Posterior cingulate gyrus (tissue), 11 donors: ENCODE results near the gene EVC.

Experiments
- DNase-seq, 10 donors: peaks; one replicate each; pipeline versions ENCODE4 v3.0.0 to v3.0.0-alpha.2; 2020 to 2021; ENCODE audit warnings: mixed read lengths in 3 of 10
- intact Hi-C: fragments of 100-400 bp; cut with DNase I; formaldehyde crosslinking; loops from one replicate; pipeline ENCODE4 v1.15.1; 2023

Gene EVC

GRCh38 chr4:5710961-5711478, at the start of gene EVC:
Gene EVC, plus strand, starts transcription at chr4:5711201. Its CDS starts 180 bp downstream, at chr4:5711381.
- intact Hi-C loops = no loop called here
- peak in 4 of 10 donors; percentile 32 to 49 (median 48) for DNase-seq

GRCh38 chr4:5661237-5661636, 49.8 kb upstream of the EVC start:
- DNase-seq = no peak
- intact Hi-C loops = no loop called here

- DNase-seq = no peak
- intact Hi-C loops = no loop called here
Observed at GRCh38 chr4:5662555-5662954, 48.4 kb upstream of the EVC start.

- DNase-seq = no peak
- intact Hi-C loops = no loop called here
Observed at GRCh38 chr4:5664778-5665177, 46.2 kb upstream of the EVC start.

- DNase-seq = no peak
- intact Hi-C loops = no loop called here
Observed at GRCh38 chr4:5666741-5667140, 44.3 kb upstream of the EVC start.

- DNase-seq = no peak
- intact Hi-C loops = no loop called here
Observed at GRCh38 chr4:5676763-5677162, 34.2 kb upstream of the EVC start.

GRCh38 chr4:5678977-5679376, 32.0 kb upstream of the EVC start:
- intact Hi-C loops = no loop called here
- no peak for DNase-seq

GRCh38 chr4:5683566-5683965, 27.4 kb upstream of the EVC start:
- DNase-seq = no peak
- intact Hi-C loops = no loop called here

GRCh38 chr4:5685296-5685695, 25.7 kb upstream of the EVC start:
- intact Hi-C loops = no loop called here
- DNase-seq = no peak

- intact Hi-C loops = no loop called here
- DNase-seq = no peak
Observed at GRCh38 chr4:5686338-5686737, 24.7 kb upstream of the EVC start.

GRCh38 chr4:5689065-5689464, 21.9 kb upstream of the EVC start:
- DNase-seq = peak in 1 of 10 donors; percentile 56

GRCh38 chr4:5691491-5692132, 19.4 kb upstream of the EVC start:
- intact Hi-C loops = no loop called here
- peak in 1 of 10 donors; percentile 59 for DNase-seq

More at GRCh38 chr4:5689065-5689464, 21.9 kb upstream of the EVC start:
- intact Hi-C loops = no loop called here

- DNase-seq = peak in 1 of 10 donors; percentile 4
- intact Hi-C loops = no loop called here
Observed at GRCh38 chr4:5693871-5694270, 17.1 kb upstream of the EVC start.

- intact Hi-C loops = no loop called here
- DNase-seq = peak in 1 of 10 donors; percentile 65
Observed at GRCh38 chr4:5696341-5696740, 14.7 kb upstream of the EVC start.

GRCh38 chr4:5700459-5700858, 10.5 kb upstream of the EVC start:
- intact Hi-C loops = no loop called here
- peak in 1 of 10 donors; percentile 69 for DNase-seq

- DNase-seq = peak in 1 of 10 donors; percentile 72
- intact Hi-C loops = no loop called here
Observed at GRCh38 chr4:5701971-5702370, 9.0 kb upstream of the EVC start.

- peak in 1 of 10 donors; percentile 57 for DNase-seq
- intact Hi-C loops = no loop called here
Observed at GRCh38 chr4:5703831-5704230, 7.2 kb upstream of the EVC start.

GRCh38 chr4:5704276-5704675, 6.7 kb upstream of the EVC start:
- intact Hi-C loops = no loop called here
- DNase-seq = no peak

- intact Hi-C loops = no loop called here
- no peak for DNase-seq
Observed at GRCh38 chr4:5705647-5706320, 5.2 kb upstream of the EVC start.

GRCh38 chr4:5706486-5707290, 4.3 kb upstream of the EVC start:
- DNase-seq = no peak
- intact Hi-C loops = no loop called here

- DNase-seq = no peak
- intact Hi-C loops = no loop called here
Observed at GRCh38 chr4:5707366-5707765, 3.6 kb upstream of the EVC start.
